ENCODE measurements around the gene BMP5.

The BMP5 gene

DNA sequence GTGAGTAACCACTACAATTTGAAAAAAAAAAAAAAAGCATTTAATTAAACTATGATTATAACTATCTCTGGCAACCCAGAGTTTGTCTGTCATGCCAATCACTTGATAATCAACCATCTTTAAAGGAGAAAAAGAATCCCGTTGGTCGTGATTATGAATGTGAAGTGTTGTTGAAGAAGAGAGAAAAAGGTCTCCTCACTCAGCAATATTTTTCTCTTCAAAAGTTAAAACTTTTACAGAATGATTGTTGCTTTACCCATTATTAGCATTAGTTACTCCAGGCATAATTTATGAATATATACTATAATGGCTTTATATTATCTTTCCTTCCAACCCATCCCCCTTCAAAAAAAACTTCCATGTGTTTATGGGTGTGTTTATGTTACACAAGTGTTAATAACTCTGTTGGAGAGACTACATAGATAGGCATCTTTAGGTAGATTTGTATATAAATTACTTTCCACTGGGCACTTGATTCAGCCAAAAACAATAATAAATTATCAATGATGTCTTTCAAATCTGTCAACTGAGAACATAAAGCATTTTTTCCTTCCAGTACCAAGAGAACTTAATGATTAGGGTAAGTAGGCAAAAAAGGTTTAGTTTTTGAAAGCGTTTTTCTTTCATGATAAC lies 5.1 kb downstream of the BMP5 start:
- no peak for DNase-seq

DNA sequence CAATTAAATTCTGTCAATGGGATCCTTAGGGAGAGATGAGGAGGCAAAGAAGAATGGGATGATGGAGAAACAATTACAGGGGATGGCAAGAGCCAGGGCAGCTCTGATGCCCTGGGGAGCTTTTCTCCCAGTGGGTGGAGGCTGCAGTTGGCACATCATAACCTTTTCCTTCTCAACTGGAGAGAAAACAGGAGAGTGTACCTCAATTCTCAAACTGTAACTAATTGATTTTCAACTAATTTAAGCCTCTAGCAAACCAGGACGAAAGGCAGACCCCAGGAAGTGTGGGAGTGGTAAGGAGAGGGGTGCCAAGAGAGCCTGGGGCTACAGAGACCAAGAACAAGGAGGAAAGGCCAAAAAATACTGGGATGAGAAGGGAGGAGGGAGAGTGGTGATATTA lies 5.7 kb downstream of the BMP5 start:
- no peak for DNase-seq

DNA sequence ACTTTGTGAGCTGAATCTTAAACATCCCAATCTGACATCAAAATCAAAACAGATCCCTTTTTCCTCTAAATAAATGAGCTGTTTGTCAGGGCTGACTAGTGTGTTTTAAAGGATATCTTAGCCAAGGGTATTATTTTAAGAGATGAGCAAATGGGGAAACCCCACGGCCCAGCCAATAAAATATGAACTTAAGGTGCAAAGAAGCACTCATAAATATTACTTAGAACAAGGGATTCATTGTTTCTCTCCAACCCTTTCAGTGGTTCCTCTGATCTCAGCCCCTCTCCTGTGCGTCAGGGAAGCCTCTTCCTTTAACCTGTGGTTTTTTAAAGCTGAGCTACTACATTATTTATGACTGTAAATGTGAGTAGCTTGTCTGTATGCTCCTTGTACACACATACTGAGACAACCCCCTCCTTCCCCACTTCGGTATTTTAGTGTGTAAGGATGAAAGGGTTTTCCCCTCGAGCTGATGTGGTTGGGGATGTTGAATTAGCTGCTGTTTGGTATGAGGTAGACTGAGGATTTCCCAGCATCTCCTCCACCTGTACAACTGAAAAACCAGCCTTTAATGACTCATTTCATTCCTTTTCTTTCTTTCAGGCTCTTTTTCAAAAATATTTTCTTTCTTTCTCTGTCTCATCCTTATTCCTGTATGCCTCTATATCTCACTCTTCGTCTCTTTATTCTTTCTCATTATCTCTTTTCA lies 6.5 kb downstream of the BMP5 start:
- DNase-seq, result no peak

DNA sequence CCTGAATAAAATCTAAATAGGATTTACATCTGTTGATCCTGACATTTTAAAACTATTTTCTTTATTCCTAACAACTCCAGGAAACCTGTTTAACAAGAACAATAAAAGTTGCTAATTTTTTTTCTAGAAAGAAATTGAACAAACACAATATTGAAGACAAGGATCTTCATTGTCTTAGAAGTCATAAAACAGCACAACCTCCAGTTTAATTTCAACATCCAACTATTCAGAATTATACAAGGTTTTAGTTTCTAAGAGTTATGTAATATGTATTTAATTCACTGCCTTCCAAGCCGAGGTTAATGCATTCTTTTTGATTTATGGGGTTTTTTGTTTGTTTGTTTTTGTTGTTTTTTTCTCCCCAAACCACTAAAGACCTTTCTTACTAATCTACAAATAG lies 7.2 kb downstream of the BMP5 start:
- no peak for DNase-seq

DNA sequence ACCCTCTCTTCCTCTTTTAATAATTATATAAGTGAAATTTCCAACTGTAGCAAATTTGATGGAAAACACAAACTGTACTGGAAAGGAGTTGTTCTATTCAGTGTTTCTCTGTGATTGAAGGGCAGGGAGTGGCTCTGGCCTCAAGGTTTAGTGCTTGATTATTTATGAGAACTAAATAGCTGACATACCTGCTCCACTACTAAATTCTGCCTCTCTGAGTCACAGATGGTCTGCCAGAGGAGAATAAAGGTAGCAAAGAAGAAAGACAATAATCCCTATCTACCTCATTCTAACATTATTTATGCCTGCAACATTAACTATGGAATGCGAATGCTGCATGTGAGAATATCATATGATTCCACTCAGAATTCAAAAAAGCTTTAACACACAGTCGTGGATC lies 9.3 kb downstream of the BMP5 start:
- DNase-seq, result no peak

DNA sequence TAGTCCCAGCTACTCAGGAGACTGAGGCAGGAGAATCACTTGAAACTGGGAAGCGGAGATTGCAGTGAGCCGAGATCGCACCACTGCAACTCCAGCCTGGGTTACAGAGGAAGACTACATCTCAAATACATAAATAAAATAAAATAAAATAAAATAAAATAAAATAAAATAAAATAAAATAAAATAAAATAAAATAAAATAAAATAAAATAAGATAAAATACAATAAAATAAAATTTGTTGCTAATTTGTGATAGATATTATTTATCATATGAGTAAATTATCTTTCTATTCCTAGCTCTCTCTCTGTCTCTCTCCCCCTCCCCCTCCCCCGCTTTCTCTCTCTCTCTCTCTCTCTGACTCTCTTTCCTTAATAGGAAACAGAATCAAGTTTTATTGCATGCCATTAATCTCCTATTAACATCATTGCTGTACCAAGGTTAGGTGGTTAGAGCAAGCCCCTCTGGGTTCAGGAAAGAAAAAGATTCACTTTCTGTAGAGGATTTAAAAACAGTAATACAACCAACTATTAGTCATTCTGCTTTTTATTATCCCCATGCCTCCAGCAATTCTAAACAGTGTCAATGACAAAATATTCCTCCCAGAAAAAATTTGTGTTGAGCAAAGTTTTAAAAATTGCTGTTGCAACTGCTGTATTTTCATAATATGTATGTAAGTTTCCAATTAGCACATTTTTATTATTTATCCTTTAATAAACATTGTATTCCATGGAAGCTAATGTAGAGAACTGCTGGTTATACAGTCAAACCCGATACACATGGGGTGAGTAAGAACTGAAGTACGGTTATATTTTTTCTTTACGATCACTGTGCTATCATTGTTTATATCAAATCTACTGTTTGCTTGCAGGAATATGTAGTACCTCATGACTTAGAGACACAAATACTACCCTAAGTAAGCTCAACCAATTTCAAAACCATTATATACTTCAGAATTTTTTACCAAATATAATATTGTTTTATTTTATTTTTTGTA lies 22.1 kb downstream of the BMP5 start:
- no peak for DNase-seq

DNA sequence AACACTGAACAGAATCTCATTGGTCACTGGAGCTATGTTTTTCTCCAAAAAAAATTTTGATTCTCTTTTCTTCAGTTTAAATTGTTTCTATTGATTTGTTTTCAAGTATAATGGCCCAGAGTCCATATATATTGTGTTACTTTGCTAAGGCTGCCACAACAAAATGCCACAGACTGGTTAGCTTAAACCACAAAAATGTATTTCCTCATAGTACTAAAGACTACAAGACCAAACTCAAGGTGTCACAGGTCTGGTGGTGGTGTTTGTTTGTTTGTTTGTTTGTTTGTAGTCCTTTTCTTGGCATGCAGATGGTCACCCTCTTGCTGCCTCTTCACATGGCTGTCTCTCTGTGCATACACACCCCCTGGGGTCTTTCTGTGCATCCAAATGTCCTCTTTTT lies 34.0 kb downstream of the BMP5 start:
- DNase-seq, result no peak

DNA sequence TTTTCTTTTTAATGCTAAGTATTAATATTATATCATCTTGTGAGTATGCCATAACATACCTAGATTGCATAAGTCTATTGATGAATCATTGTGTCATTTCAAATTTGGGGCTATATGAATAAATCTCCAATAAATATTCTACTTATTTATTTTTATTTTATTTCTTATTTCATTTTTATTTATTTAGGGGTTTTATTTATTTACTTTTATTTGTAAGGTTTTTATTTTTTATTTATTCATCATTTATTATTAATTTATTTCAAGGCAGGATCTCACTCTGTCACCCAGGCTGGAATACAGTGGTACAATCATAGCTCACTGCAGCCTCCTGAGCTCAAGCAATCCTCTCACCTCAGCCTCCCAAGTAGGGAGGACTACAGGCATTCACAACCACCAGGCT lies 36.3 kb downstream of the BMP5 start:
- no peak for DNase-seq

DNA sequence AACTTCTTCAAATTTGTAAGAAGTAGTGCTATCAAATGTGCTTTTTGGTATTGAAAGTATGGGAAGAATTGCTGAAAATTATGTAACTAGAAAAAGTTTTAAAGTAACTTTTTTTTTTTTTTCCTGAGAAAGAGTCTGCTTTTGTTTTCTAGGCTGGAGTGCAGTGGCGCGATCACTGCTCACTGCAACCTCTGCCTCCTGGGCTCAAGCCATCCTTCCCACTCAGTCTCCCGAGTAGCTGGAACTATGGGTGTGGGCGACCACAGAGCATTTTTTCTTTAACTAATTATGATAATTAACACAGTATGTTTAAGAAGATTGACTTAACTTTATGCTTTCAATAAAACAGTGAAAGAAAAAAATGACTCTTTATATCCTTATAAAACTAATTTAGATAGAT lies 38.4 kb downstream of the BMP5 start:
- no peak for DNase-seq

DNA sequence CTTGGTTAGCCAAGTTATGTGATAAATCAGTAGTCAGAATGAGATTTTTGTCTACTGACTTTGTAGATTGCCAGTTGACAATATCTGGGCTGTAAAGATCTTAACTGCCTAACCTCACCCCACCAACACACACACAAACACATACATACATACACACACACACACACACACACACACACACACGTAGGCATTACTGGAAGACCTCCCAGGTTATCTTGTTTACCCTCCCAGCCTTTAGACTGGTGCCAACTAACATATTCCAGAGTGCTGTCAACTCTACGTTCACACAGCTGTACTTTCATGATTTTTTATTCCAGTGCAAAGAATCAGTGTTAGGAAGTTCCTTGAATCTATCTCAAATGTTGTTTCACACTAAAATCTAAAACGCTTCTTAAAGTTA lies 38.9 kb downstream of the BMP5 start:
- no peak for DNase-seq

DNA sequence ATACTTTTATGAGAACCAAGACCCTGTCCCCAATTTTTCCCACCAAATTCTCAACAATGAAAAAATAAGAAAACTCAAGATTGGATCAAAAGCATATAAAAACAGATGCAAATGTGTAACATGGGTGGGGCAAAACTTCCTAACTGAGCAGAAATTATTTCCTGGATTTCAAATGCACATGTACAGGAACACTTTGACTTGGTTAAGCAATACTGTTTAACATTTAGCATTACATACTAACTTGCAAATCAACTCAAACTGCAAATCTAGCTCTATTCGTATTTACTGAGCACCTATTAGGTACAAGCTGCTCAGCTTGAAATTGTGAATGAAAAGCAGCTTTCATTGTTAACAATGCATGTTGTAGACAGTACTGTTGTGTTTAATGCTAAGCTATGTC lies 40.2 kb downstream of the BMP5 start:
- no peak for DNase-seq

DNA sequence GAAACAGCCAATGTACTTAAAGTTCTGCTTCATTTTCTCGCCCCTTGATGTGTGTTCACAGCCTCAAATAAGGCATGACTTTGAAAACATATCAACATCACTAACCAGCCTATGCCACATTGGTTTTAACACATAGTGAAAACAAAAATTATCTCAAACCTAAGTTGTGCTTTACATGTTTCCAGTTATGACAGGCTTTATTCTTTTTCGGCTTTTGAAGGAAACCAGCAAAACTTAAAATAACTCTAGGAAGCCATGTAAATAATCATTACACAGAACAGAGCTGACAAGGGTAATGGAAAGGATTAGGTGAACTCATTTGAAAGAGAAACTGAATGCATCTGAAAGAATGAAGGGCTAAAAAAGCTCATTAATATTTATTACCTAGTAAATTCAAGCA lies 42.1 kb downstream of the BMP5 start:
- DNase-seq, result no peak

DNA sequence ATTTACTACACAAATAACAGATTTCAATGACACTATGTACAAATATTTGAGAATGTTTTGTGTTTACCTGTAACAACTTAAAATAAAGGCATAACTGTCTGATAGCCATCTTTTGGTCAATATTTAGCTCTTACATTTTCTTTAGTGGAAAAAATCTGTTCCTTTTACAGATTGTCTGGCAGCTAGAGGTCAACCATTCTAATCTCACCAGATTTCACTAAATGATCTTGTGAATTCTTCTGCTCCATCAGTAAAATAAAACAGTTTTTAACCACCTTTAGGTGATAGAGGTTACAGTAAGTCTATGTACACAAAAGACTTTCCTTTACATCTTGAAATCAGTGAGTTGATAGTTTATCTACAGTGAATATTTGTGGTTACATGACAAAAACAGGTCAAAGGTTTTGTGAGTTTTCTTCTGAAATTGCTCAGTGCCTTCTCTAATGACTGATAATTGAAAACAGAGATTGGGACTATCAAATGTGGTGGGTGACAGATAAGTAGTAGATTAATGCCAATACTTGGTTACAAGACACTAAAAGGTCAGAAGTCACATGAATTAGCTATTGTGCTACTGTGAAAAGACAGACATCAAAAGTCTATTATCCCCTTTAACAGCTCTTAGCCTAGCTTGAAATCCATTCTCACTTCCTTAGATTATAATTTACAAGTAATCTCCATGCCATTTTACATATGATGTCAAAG lies 47.4 kb downstream of the BMP5 start:
- DNase-seq, result no peak

DNA sequence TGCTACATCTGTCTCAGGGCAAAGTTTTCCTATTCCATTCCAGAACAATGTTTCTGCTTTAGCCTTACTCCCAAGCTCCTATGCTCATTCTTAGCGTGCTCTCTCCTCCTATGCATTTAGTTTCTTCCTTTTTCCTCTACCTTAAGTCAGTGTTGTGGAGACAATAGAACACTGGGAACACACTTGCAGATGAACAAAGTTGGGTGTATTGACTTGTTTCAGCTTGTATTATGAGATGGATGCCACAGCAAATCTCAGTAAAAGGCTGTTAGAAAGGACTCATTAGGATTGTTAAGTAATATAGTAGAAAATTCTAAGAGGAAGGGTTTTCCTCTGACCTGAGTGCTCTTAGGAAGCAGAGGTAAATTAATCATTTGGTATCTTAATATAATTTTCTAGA lies 48.4 kb downstream of the BMP5 start:
- no peak for DNase-seq

DNA sequence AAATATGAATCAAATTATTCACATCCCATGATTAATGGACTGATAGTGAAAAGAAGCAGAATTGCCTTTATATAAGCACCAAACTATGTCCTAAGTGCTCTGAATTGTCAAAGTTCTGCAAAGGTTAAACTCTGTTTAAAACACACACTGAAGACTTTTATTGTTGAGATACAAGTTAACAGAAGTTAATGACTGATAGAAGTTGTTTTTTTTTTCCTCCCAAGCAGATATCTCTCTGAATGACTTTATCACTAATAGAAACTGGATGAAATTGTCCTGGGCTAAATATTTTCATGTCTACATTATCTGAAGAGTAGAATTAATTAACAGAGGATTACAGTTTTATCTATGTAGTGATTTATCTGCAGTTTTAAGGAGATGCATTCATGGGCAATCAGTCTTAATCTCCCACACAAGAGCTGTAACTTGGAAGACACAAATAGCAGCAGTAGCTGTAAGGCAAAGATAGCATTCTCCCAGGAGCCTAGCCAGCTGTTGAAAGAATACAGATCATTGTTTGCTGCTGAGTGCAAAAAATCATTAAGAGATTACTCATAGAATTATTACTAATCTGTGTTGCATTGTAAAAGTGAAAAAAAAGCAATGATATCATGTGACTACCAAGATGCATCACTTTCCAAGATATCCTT lies 49.9 kb downstream of the BMP5 start:
- no peak for DNase-seq

DNA sequence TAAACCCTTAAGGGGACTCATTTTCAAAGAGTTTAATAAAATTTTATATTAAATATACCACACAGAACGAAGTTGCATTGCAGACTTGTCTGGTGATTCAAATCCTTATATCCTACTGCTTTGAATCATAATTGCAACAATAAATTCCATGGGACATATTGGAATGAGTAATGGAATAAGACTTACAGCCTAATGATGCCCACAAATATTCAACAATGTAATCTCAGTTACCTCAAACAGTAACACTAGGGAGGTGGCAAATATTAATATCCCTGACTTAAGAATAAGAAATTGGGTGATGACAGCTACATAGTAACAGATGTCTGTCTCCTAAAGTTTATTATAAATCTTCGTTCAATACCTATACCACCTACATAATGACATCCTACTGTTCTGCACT lies 52.6 kb downstream of the BMP5 start:
- DNase-seq, result no peak

DNA sequence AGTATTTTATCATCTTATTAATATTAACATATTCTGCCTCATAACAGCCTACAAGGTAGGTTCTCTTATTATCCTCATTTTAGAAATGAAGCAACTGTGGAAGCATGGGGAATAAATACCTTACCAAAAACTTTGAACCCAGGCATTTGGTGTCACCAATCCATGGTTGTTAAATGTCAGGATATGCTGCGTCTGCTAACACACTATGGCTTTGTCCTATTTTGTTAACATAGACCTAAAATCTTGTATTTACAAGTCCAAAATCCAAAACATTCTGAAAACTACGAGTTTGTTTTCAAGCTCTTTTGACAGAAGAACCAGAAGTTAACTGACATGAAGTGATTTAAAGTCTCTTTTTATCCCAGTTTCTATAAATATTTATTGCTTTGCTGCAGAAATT lies 53.4 kb downstream of the BMP5 start:
- no peak for DNase-seq

DNA sequence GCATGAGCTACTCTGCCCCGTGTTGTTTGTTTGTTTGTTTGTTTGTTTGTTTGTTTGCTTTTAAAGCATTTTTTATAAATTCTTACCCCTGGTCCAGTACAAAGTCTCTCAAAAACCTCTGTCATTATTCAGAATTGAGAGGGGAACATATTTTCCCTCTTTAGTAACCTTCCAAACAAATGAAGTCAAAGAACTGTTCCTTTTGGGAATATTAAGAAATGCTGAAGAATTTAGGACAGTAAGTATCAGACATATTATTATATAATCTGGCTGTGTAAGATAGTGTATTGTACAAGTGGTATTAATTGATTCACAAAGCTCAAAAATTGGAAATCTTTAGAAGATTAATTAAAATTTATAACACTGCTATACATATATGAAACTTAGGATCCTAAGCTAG lies 54.7 kb downstream of the BMP5 start:
- no peak for DNase-seq

DNA sequence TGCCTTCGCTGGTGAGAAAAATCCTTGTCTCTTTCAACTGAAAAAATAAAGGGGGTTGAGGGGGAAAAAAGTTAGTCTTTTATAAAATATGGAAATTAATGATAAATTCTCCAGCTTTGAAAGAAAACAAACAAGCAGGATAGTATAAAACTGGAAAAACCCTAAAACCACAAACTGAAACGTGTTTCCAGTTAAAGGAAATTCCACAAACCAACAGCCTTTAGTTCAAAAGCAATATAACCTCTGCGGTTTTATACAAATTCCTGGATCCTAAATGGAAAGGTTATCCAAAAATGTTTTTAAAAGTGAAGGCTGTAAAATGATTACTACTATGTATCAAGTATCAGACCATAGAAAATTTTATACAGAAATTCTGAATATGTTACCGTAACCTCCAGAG lies 55.6 kb downstream of the BMP5 start:
- DNase-seq, result no peak

DNA sequence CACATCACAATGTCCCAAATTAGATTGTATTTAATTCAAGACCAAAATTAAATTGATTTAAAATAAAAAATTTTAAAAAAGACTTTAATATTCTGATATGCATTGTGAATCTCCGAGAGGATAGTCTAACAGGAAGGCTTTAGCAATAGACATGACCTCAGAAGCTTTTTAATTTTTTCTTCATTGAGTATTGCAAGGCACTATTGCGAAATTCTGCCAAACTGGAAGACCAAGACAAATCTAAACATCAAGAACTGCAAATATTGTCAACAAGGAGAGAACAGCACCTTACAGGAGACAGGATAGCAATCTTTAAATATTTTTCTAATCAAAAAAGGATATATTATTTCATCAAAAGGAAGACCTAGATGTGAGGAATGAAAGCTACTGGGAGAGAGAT lies 56.9 kb downstream of the BMP5 start:
- DNase-seq, result no peak

DNA sequence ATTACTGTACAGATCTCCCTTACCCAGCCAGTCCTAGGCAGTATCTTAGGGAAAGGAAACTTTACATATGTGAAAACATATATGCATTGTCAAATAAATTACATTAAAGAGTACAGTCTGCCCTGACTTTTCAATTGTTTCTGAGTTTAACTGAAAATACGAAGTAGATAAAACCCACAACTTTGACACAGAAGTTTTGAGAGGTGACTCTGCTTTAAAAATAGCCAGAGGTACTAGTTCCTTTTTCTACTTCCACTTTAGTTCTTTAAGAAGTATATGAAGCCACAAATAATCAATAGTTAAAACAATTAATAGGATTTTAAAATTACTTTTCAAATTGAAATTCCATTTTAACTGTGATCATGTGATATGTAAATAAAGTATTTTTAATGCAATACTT lies 62.9 kb downstream of the BMP5 start:
- DNase-seq, result no peak

DNA sequence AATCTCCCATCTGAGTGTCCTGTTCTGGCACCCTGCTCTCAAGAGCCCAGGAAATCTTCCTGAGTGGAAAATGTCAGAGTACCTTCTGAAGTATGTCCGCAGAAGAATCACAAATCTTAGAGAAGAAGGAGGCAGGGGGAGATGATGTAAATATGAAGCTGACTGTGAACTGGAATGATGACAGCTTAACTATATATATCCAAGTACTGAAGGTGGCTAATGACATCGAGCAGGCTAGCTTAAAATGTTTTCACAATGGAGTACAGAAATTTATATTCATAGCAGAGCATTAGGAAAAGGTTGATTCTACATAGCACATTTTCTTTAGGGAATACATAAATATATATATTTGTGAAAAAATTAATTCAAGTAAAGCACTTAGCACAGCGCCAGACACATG lies 64.3 kb downstream of the BMP5 start:
- DNase-seq, result no peak

DNA sequence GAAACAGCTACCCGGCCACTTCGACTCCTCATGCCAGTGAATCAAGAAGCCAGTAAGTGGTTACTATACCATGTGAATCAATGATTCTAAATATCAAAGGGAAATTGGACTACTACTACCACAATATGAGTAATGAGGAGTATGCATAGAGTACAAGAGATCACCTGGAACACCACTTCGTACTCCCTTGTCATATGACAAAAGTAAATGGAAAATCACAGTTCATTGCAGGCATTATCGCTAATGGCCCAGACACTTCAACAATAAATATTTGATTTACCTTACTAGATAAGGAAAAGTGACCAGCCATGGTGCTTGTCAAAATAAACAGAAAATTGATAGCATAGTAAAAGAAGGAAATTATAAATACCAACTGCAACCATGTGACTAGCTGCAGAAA lies 73.1 kb downstream of the BMP5 start:
- DNase-seq, result no peak

Data from AML-193 (cell line).